Measurements from ENCODE around the gene EGLN3.

EGLN3 gene

DNA sequence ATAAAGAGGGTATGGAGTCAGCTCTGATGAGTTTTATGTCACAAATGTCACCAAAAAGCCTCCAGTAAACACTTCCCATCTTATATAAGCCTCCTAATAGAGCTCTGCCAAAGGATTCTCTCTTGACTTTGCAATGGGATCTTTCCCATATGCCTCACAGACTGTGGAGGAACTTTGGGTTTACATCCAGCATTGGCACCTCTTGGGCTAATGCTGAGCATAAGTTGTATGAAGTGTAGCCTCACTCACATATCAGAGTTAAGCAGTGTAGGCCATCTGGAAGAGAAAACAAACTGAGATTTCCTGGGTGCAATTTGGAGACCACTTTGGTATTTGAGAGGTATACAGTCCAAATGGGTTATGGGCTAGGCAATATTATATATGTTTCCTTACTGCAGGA, 24.9 kb downstream of the EGLN3 start:
- TF ChIP-seq, protein P1, sequence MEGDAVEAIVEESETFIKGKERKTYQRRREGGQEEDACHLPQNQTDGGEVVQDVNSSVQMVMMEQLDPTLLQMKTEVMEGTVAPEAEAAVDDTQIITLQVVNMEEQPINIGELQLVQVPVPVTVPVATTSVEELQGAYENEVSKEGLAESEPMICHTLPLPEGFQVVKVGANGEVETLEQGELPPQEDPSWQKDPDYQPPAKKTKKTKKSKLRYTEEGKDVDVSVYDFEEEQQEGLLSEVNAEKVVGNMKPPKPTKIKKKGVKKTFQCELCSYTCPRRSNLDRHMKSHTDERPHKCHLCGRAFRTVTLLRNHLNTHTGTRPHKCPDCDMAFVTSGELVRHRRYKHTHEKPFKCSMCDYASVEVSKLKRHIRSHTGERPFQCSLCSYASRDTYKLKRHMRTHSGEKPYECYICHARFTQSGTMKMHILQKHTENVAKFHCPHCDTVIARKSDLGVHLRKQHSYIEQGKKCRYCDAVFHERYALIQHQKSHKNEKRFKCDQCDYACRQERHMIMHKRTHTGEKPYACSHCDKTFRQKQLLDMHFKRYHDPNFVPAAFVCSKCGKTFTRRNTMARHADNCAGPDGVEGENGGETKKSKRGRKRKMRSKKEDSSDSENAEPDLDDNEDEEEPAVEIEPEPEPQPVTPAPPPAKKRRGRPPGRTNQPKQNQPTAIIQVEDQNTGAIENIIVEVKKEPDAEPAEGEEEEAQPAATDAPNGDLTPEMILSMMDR (IDR thresholded peaks at IDR 0.05): no peak

- TF ChIP-seq, protein P1 (IDR thresholded peaks at IDR 0.05): no peak
These were observed 25.6 kb downstream of the EGLN3 start for GRCh38 chr14:33925235-33925634.

DNA sequence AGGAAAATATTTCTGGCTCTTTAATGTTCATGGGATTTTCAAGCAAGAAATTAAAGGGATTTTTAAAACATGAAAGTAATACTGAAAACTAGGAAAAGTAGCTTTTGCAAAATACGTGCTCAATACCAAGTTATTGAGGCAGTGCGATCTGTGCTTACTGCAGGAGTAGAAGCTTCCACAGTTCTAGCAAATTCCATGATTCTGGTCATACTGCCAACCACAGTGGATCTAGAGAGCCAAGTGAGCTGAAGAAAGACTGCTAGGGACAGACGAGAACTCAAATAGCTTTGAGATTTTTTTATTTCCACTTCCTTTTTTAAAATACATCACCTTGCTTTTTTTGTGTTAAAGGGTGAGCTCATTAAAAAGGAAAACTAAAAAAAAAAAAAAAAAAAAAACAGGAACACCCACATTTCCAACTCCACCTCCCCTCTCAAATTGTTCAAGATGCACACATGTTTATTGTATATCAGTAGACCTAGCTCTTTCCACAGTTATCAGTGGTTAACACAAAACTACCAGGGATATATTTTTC, 26.2 kb downstream of the EGLN3 start:
- TF ChIP-seq, protein P1 (IDR thresholded peaks at IDR 0.05): no peak

- TF ChIP-seq, protein P1 (IDR thresholded peaks at IDR 0.05): no peak
These were observed 28.7 kb downstream of the EGLN3 start for GRCh38 chr14:33922125-33922524.

GRCh38 chr14:33918256-33918655, 32.6 kb downstream of the EGLN3 start:
- TF ChIP-seq, protein P1 (IDR thresholded peaks at IDR 0.05): no peak

DNA sequence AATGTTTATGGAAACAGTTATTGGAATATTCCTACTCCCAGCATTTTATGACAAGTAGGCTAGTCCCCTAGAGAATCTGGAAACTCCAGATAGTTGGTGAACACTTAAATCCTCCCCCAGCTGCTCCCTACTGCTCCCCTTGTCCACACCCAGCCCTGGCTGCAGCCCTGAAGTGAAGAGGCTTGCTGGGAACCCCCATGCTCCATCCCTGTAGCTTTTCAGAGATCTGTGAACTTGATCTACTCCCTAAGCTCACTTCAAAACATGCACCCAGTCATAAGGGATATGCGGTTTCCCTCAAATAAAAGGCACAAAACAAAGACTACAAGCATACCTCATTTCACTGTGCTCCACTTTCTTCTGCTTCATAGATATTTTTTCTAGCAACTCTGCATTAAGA, 33.2 kb downstream of the EGLN3 start:
- TF ChIP-seq, protein P1 (IDR thresholded peaks at IDR 0.05): no peak

GRCh38 chr14:33916663-33917565, 34.0 kb downstream of the EGLN3 start:
- TF ChIP-seq, protein P1 (IDR thresholded peaks at IDR 0.05): no peak

Measured in LNCAP (cell line).